ENCODE data around the gene PRKD2. TPM values are rescaled to one million over a fixed set of nuclear protein-coding genes. Genes with fewer than 3 reads are reported as not detected.

Gene PRKD2
- total RNA-seq, 1 experiment from 2014 or later: 88.5 TPM

DNA sequence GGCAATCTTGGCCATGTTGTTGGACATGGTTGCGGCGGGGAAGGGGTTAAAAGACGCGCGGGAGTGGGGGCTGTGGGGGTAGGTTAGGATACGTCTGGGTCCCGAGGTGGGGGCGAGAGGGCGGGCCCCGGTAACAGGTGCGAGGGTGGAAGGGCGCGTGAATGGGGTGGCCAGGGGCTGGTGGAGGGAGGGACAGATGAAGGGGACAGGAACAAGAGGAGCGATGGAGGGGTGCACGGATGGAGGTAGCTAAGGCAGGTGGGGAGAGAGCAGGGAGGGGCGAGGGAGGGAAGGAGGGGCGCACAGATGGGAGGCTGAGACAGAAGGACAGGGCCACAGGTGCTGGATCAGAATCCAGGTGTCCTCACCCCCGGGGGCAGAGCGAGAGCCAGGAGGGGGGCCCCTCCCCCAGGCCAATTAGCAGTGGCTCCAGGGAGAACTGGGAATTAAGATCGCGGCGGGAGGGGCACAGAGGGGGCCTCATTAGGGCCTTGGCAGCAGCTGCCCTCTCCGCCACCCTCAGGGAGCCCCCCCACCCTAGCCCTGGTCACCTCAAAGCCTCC, 82.2 kb downstream of the PRKD2 start:
- no peak overlapping the region for H2AFZ ChIP-seq
- peaks cover 71% of the 10 kb centered on the region for H3K27me3 ChIP-seq (ENCODE audit: insufficient read depth, low read depth)
- H3K4me2 ChIP-seq: peak overlapping the region; percentile 80
- no peaks in the 10 kb centered on the region for H4K20me1 ChIP-seq (ENCODE audit: insufficient read depth)
- no peak overlapping the region for H3K27ac ChIP-seq
- H3K9me3 ChIP-seq (ENCODE audit: insufficient read depth, low read depth): no peaks in the 10 kb centered on the region
- CTCF ChIA-PET: no interaction called here
- H3K79me2 ChIP-seq (ENCODE audit: low read depth): no peaks in the 10 kb centered on the region
- peak overlapping the region; percentile 44; the same call in 1 of the 2 replicates for H3K4me3 ChIP-seq
- POLR2A ChIA-PET (ENCODE audit: unreplicated experiment): no interaction called here
- BruUV-seq (replicated peaks): no TSS peak
- DNase-seq: no peak
- no peaks in the 10 kb centered on the region for H3K36me3 ChIP-seq (ENCODE audit: low read depth)
- peaks cover 20% of the 10 kb centered on the region for H3K4me1 ChIP-seq (replicated peaks; ENCODE audit: insufficient read depth)
- H3K9me2 ChIP-seq (ENCODE audit: insufficient read depth): no peaks in the 10 kb centered on the region
- peaks cover 4% of the 10 kb centered on the region; the same call in 1 of the 2 replicates for H3F3A ChIP-seq (ENCODE audit: insufficient read depth, low read depth)
- TF ChIP-seq EZH2 (IDR thresholded peaks at IDR 0.05; ENCODE audit: low read depth) (no peak), CTCF (conservative IDR thresholded peaks at IDR 0.05) (no peak)
- intact Hi-C loops (cut with micrococcal nuclease; ENCODE audit: unreplicated experiment): loop anchor here (1.0 kb wide), 1 partner anchor 27 kb away; the partner anchor contains the start of gene DACT3

DNA sequence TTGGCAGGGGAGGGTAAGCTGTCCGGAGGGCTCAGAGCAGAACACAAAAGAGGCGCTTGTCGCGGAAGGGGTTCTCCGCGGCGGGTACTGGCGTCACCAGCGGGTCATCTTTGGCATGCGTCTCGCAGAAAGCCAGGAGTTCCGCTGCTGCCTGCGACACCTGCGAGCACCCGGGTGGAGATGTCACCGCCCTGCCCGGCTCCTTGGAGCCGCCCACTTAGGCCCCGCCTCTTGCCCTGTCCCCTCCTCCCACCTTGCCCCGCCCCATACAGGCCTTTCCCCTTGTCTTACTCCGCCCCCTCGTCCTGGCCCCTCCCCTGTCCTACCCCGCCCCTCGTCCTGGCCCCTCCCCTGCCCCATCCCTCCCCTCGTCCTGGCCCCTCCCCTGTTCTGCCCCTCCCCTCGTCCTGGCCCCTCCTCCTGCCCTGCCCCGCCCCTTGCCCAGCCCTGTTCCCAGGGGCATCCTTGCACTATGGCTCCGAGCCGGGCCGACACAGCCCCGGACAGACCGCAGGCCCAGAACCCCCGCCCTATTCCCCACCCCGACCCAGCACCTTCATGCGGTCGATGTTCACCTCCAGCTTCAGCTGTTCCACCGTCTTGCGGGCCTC, 82.8 kb downstream of the PRKD2 start:
- Histone ChIP-seq H3K9me2 (ENCODE audit: insufficient read depth) (no peaks in the 10 kb centered on the region), H3K4me2 (peak overlapping the region; percentile 93), H3K27me3 (ENCODE audit: insufficient read depth, low read depth) (peaks cover 68% of the 10 kb centered on the region), H3K4me3 (peak overlapping the region; percentile 53), H3K79me2 (ENCODE audit: low read depth) (no peaks in the 10 kb centered on the region), H3F3A (ENCODE audit: insufficient read depth, low read depth) (peaks cover 4% of the 10 kb centered on the region; the same call in 1 of the 2 replicates), H3K36me3 (ENCODE audit: low read depth) (no peaks in the 10 kb centered on the region), H3K9me3 (ENCODE audit: insufficient read depth, low read depth) (no peaks in the 10 kb centered on the region), H3K4me1 (replicated peaks; ENCODE audit: insufficient read depth) (peaks cover 14% of the 10 kb centered on the region), H2AFZ (peak overlapping the region; percentile 78), H3K27ac (no peak overlapping the region), H4K20me1 (ENCODE audit: insufficient read depth) (no peaks in the 10 kb centered on the region)
- BruUV-seq (replicated peaks): no TSS peak
- TF ChIP-seq EZH2 (IDR thresholded peaks at IDR 0.05; ENCODE audit: low read depth) (no peak), CTCF (conservative IDR thresholded peaks at IDR 0.05) (no peak)
- intact Hi-C loops (cut with micrococcal nuclease; ENCODE audit: unreplicated experiment): loop anchor here (1.0 kb wide), 1 partner anchor 27 kb away; the partner anchor contains the start of gene DACT3
- ChIA-PET CTCF (no interaction called here), POLR2A (ENCODE audit: unreplicated experiment) (no interaction called here)
- DNase-seq: peak; percentile 79 to 97

DNA sequence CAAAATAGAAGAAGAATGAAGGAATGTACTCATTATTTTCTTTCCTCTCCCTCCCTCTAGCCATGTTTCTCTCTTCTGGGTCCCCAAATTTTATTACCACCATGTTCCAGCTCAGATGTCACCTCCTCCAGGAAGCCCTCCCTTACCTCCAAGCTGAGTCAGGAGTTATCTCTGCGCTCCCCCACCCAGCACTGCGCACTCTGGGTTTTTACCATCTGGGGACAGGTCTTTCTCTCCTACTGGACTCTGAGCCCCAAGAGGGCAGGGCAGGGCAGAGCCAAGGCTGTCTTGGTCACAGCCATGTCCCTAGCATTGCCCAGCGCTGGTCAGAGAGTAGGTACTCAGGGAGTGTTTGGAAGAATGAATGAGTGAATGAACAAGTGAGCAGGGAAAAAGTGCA, 83.8 kb downstream of the PRKD2 start:
- Histone ChIP-seq H3K4me1 (replicated peaks; ENCODE audit: insufficient read depth) (peaks cover 8% of the 10 kb centered on the region), H3K4me3 (no peak overlapping the region; the same call in 1 of the 2 replicates), H3K36me3 (ENCODE audit: low read depth) (no peaks in the 10 kb centered on the region), H3K9me3 (ENCODE audit: insufficient read depth, low read depth) (no peaks in the 10 kb centered on the region), H3K4me2 (peak overlapping the region; percentile 93), H3K27me3 (ENCODE audit: insufficient read depth, low read depth) (peaks cover 64% of the 10 kb centered on the region), H2AFZ (no peak overlapping the region), H3K79me2 (ENCODE audit: low read depth) (no peaks in the 10 kb centered on the region), H3F3A (ENCODE audit: insufficient read depth, low read depth) (no peaks in the 10 kb centered on the region; the same call in 1 of the 2 replicates), H4K20me1 (ENCODE audit: insufficient read depth) (no peaks in the 10 kb centered on the region), H3K27ac (no peak overlapping the region), H3K9me2 (ENCODE audit: insufficient read depth) (no peaks in the 10 kb centered on the region)
- ChIA-PET POLR2A (ENCODE audit: unreplicated experiment) (no interaction called here), CTCF (interaction anchor here (0.5 kb wide), 1 partner anchor 11 kb away, joined by 9 read pairs; no protein-coding TSS in a partner anchor)
- TF ChIP-seq CTCF (conservative IDR thresholded peaks at IDR 0.05) (no peak), EZH2 (IDR thresholded peaks at IDR 0.05; ENCODE audit: low read depth) (no peak)
- BruUV-seq (replicated peaks): no TSS peak
- DNase-seq: no peak
- intact Hi-C loops (cut with micrococcal nuclease; ENCODE audit: unreplicated experiment): no loop called here
